HEK293 (cell line): ENCODE results near the gene EPSTI1.
"Not testable (repeated sequence)": the region's sequence is repeated elsewhere in the genome, so short reads cannot be mapped to it uniquely, and the experiment has no call there.

ENCODE experiments used
- BCL11A ChIP-seq: fragments of 450-650 bp; formaldehyde crosslinking; IDR thresholded peaks from 2 replicates; pipeline ENCODE4 v1.5.1; 2016; ENCODE audit warnings: low read depth, missing biosample characterization, missing genetic modification characterization
- CTCF ChIP-seq: fragments of 450-650 bp; formaldehyde crosslinking; IDR thresholded peaks from 2 replicates; pipeline ENCODE4 v1.5.1; 2016; ENCODE audit warnings: missing biosample characterization, missing genetic modification characterization
- KLF17 ChIP-seq: fragments of 450-650 bp; formaldehyde crosslinking; IDR thresholded peaks from 2 replicates; pipeline ENCODE4 v1.5.1; 2016; ENCODE audit warnings: missing biosample characterization, missing genetic modification characterization
- REST ChIP-seq: fragments of 450-650 bp; formaldehyde crosslinking; IDR thresholded peaks from 2 replicates; pipeline ENCODE4 v1.5.1; 2016; ENCODE audit warnings: missing biosample characterization, missing genetic modification characterization
- ZBTB21 ChIP-seq: fragments of 450-650 bp; formaldehyde crosslinking; IDR thresholded peaks from 2 replicates; pipeline ENCODE4 v1.5.1; 2017; ENCODE audit warnings: missing biosample characterization, missing genetic modification characterization
- ZNF121 ChIP-seq: fragments of 450-650 bp; formaldehyde crosslinking; IDR thresholded peaks from 2 replicates; pipeline ENCODE4 v1.5.1; 2016; ENCODE audit warnings: missing biosample characterization, missing genetic modification characterization
- ZNF248 ChIP-seq: fragments of 450-650 bp; formaldehyde crosslinking; IDR thresholded peaks from 2 replicates; pipeline ENCODE4 v1.5.1; 2017; ENCODE audit warnings: missing biosample characterization, missing genetic modification characterization
- ZNF292 ChIP-seq: fragments of 450-650 bp; formaldehyde crosslinking; IDR thresholded peaks from 2 replicates; pipeline ENCODE4 v1.5.1; 2016; ENCODE audit warnings: low read depth, missing biosample characterization, missing genetic modification characterization, borderline replicate concordance
- ZNF391 ChIP-seq: fragments of 450-650 bp; formaldehyde crosslinking; IDR thresholded peaks from 2 replicates; pipeline ENCODE4 v1.5.1; 2016; ENCODE audit warnings: low read depth, missing biosample characterization, missing genetic modification characterization, borderline replicate concordance
- ZNF580 ChIP-seq: fragments of 450-650 bp; formaldehyde crosslinking; IDR thresholded peaks from 2 replicates; pipeline ENCODE4 v1.5.1; 2016; ENCODE audit warnings: missing biosample characterization, missing genetic modification characterization
- ZNF623 ChIP-seq: fragments of 450-650 bp; formaldehyde crosslinking; IDR thresholded peaks from 2 replicates; pipeline ENCODE4 v1.5.1; 2016; ENCODE audit warnings: missing biosample characterization, missing genetic modification characterization
- ZNF707 ChIP-seq: fragments of 450-650 bp; formaldehyde crosslinking; IDR thresholded peaks from 2 replicates; pipeline ENCODE4 v1.5.1; 2016; ENCODE audit warnings: missing biosample characterization, missing genetic modification characterization

- not testable (repeated sequence) for TF ChIP-seq ZNF707; ZNF580 (tag by site-specific recombination); ZNF121 (tag by site-specific recombination); ZNF292; CTCF (tag by site-specific recombination); ZNF391 (tag by site-specific recombination); ZNF248 (tag by site-specific recombination); BCL11A; REST (tag by site-specific recombination); KLF17 (tag by site-specific recombination); ZBTB21 (tag by site-specific recombination); ZNF623 (tag by site-specific recombination)
Measured at GRCh38 chr13:42862370-42862769, 129.7 kb downstream of the EPSTI1 start.
